ENCODE measurements around the gene AVPI1. TPM values are rescaled to one million over a fixed set of nuclear protein-coding genes. Genes with fewer than 3 reads are reported as not detected.

AVPI1 gene, protein sequence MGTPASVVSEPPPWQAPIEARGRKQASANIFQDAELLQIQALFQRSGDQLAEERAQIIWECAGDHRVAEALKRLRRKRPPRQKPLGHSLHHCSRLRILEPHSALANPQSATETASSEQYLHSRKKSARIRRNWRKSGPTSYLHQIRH
- 73.6 to 110 TPM (median 82.0 TPM) in 5 replicates for total RNA-seq (2022; extraction: Qiagen RNA extraction; ENCODE audit: low read depth)

GRCh38 chr10:97686962-97687784 lies at the start of gene AVPI1:
Gene AVPI1, minus strand, starts transcription at chr10:97687241. Its CDS starts 7,336 bp downstream, at chr10:97679905.

DNA sequence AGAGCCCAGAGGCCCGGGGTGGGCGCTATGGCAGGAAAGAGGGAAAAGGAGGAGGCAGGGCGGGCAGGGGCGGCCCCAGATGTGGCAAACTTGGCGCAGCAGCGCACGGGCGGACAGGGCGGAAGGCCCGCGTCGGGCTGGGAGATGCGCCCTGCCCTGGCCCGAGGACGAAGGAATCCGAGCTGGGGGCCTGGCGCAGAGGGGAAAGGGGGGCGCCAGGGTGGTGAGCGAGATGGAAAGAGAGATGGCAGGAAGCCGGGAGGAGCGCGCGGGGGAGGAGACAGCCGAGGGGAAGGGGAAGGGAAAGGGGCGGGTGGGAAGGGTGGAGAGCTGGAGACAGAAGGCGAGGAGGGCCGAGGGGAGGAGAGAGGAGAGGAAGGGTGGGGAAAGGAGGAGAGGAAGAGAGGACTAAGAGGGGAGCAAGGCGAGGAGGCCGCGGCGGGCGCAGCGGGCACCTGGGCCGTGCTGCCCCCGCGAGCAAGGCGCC lies 26.3 kb upstream of the AVPI1 start, which contains the start of gene MARVELD1:
TSS of gene MARVELD1 (plus strand) at position 392 of the 487 bp plus-strand sequence. CDS start 147 bp downstream, outside the sequence.

GRCh38 chr10:97640174-97640867 lies 46.7 kb downstream of the AVPI1 start, which contains the start of gene PI4K2A:
Gene PI4K2A, plus strand, starts transcription at chr10:97640671. Its CDS starts 72 bp downstream, at chr10:97640743.

GRCh38 chr10:97632949-97633884 lies 53.8 kb downstream of the AVPI1 start, which contains the start of gene MORN4:
Gene MORN4, minus strand, starts transcription at chr10:97633500. Its CDS starts 13,847 bp downstream, at chr10:97619653.

Other genes starting within 250 kb of the AVPI1 start
- 53.5 to 58.6 TPM (median 54.4 TPM) in 5 replicates for gene EXOSC1, start 241.2 kb downstream of the AVPI1 start, total RNA-seq (2022; extraction: Qiagen RNA extraction; ENCODE audit: low read depth)
- 44.6 to 56.7 TPM (median 50.7 TPM) in 5 replicates for gene ZDHHC16, start 241.1 kb downstream of the AVPI1 start, total RNA-seq (2022; extraction: Qiagen RNA extraction; ENCODE audit: low read depth)
- 34.2 to 51.5 TPM (median 48.9 TPM) in 5 replicates for gene MMS19, start 188.8 kb downstream of the AVPI1 start, total RNA-seq (2022; extraction: Qiagen RNA extraction; ENCODE audit: low read depth)
- 15.7 to 20.4 TPM (median 17.4 TPM) in 5 replicates for gene UBTD1, start 188.3 kb downstream of the AVPI1 start, total RNA-seq (2022; extraction: Qiagen RNA extraction; ENCODE audit: low read depth)
- gene ANKRD2, start 114.5 kb downstream of the AVPI1 start, total RNA-seq (2022; extraction: Qiagen RNA extraction; ENCODE audit: low read depth), result 2.9 to 5.1 TPM (median 4.3 TPM) in 5 replicates
- 0.57 to 1.2 TPM (median 0.96 TPM) in 5 replicates for gene HOGA1, start 102.9 kb downstream of the AVPI1 start, total RNA-seq (2022; extraction: Qiagen RNA extraction; ENCODE audit: low read depth)
- gene C10orf62, start 97.5 kb downstream of the AVPI1 start, total RNA-seq (2022; extraction: Qiagen RNA extraction; ENCODE audit: low read depth), result not detected in 5 replicates
- 6.8 to 8.5 TPM (median 7.3 TPM) in 5 replicates for gene MORN4, start 53.7 kb downstream of the AVPI1 start, total RNA-seq (2022; extraction: Qiagen RNA extraction; ENCODE audit: low read depth)
- 27.9 to 32.8 TPM (median 31.9 TPM) in 5 replicates for gene PI4K2A, start 46.6 kb downstream of the AVPI1 start, total RNA-seq (2022; extraction: Qiagen RNA extraction; ENCODE audit: low read depth)
- 36.8 to 41.1 TPM (median 39.3 TPM) in 5 replicates for gene MARVELD1, start 26.5 kb upstream of the AVPI1 start, total RNA-seq (2022; extraction: Qiagen RNA extraction; ENCODE audit: low read depth)
- gene ZFYVE27, start 49.9 kb upstream of the AVPI1 start, total RNA-seq (2022; extraction: Qiagen RNA extraction; ENCODE audit: low read depth), result 23.0 to 27.7 TPM (median 25.1 TPM) in 5 replicates
- 1.8 to 2.6 TPM (median 2.4 TPM) in 5 replicates for gene SFRP5, start 84.8 kb upstream of the AVPI1 start, total RNA-seq (2022; extraction: Qiagen RNA extraction; ENCODE audit: low read depth)
- gene GOLGA7B, start 162.6 kb upstream of the AVPI1 start, total RNA-seq (2022; extraction: Qiagen RNA extraction; ENCODE audit: low read depth), result 4.2 to 5.5 TPM (median 5.1 TPM) in 5 replicates